Fibroblast of lung (primary cell): Measurements from ENCODE around the gene THAP11.

Source experiments
- EZH2 ChIP-seq: IDR thresholded peaks from 2 replicates; pipeline ENCODE4 v1.5.1; 2012; ENCODE audit warnings: low read length, control low read depth, mild to moderate bottlenecking; ENCODE audit errors: missing control alignments
- TF ChIP-seq, protein P1 (sequence below), 2 donors: IDR thresholded peaks in 1 of 2; conservative IDR thresholded peaks in 1 of 2; 1 replicate in 1 of 2; 2 replicates in 1 of 2; pipeline ENCODE4 v1.5.1; 2011 to 2012; ENCODE audit warnings: low read length in 2 of 2, control low read depth in 1 of 2, inconsistent platforms in 1 of 2, low read depth in 1 of 2, mild to moderate bottlenecking in 1 of 2

DNA sequence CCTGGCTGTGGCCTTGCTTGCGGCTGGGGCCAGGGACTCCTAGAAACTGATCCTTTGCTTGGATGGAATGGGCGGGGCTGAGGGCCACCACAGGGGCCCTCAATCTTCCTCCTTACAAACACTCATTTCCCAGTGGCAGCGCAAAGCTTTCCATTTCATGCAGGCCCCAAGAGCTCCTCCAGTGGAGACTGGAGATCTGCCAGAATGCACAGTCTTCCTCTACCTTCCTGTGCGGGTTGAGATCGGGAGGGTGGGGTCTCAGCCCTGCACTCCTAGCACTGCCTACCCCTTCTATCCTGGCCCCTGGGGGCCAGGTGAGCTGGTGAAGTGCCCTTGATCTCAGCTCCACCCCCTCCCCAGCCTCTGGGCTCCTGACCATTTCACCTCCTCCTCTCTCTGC is 44.3 kb downstream of the THAP11 start:
- TF ChIP-seq, protein P1, sequence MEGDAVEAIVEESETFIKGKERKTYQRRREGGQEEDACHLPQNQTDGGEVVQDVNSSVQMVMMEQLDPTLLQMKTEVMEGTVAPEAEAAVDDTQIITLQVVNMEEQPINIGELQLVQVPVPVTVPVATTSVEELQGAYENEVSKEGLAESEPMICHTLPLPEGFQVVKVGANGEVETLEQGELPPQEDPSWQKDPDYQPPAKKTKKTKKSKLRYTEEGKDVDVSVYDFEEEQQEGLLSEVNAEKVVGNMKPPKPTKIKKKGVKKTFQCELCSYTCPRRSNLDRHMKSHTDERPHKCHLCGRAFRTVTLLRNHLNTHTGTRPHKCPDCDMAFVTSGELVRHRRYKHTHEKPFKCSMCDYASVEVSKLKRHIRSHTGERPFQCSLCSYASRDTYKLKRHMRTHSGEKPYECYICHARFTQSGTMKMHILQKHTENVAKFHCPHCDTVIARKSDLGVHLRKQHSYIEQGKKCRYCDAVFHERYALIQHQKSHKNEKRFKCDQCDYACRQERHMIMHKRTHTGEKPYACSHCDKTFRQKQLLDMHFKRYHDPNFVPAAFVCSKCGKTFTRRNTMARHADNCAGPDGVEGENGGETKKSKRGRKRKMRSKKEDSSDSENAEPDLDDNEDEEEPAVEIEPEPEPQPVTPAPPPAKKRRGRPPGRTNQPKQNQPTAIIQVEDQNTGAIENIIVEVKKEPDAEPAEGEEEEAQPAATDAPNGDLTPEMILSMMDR (conservative IDR thresholded peaks at IDR 0.05 in 1 of 2, IDR thresholded peaks at IDR 0.05 in 1 of 2; ENCODE audit: low read depth in 1 of 2, low read length in 2 of 2): no peak
- no peak for TF ChIP-seq EZH2
